ENCODE results near the gene PABPN1. TPM values are rescaled to one million over a fixed set of nuclear protein-coding genes. Genes with fewer than 3 reads are reported as not detected.

PABPN1 gene
- total RNA-seq, 1 donor from 2014 or later = 71.5 TPM

DNA sequence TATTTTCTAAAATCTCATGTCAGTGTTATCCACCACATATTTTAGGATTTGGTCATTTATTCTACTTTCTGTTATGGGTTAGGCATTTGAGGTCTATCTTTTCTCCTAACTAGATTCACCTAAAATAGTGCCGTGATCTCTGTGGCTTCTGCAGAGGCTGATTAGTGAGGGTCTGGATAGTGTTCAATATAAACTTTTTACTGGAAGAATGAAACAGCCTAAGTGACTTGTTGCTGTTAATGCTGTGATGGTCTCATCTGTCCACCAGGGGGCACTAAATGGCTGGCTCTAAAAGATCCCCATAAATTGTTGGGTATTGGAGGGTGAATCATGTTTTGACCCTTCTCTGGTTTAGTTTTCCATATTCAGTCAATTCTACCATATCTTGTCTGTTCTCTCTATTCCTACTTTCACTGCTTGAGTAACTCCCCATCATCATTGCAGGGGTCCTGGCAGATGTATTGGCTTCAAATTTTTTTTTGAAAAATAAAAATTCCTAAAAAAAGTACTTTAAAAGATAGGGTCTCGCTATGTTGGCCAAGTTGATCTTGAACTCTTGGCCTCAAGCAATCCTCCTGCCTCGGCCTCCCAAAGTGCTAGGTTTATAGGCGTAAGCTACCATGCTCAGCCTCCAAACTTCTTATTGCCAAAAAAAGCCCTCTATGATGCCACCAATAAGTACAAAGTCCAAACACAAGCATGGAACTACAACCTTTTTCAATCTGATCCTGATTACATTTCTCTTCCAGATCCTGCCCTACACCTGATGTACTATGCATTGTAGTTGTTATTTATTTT lies 6.9 kb downstream of the PABPN1 start:
- peak; percentile 87 for DNase-seq

DNA sequence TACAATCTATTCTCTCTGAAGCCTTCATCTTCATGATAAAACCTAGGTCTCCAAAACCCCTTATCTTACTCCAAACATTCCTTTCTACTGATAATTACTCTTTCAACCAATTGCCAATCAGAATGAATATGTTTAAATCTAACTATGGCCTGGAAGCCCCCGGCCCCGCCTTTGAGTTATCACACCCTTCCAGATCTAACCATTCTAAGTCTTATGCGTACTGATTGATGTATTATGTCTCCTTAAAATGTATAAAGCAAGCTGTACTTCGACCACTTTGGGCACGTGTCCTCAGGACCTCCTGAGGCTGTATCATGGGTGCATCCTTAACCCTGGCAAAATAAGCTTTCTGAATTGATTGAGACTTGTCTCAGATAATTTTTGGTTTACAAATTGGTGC lies 14.4 kb downstream of the PABPN1 start:
- no peak for DNase-seq

DNA sequence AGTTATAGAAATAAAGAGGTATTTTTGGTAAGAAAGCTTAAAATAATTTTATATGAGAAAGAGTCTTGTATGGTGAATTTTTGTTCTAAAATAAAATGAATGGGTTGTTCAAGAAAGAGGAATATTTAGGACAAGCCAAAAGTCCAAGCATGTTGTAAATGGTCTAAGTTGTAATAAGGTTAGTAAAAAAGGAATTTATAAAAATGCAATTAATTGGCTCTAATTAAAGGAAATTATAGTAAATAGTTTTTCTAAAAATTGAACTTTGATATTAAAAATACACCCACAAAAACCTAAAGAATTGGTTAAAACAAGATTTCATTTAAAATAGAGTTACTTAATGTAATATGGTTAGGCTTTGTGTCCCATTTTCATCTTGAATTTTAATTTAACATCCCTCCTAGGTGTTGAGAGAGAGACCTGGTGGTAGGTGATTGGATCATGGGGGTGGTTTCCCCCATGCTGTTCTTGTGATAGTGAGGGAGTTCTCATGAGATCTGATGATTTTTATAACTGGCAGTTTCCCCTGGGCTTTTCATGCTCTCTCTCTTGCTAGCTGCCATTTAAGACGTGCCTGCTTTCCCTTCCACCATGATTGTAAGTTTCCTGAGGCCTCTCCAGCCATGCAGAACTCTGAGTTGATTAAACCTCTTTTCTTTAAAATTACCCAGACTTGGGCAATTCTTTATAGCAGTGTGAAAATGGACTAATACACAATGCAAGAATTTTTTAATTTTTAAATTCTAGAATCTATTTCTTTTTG lies 18.4 kb downstream of the PABPN1 start:
- DNase-seq = no peak

DNA sequence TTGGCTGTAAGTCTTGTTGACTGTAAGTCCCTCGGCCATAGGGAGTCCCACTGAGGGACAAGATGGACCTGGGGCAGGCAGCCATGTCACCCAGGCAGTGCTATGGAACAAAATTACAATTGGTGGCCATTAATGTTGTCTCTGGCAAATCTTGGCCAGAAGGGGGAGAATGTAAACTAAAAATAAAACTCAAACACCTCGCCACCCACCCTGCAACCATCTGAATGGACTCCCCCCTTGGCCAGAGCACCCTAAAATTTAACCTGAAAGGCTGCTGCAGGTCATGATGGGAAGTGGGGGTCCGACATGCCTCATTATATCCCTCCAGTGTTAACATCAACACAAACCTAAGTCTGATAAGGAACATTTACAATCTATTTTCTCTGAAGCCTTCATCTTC lies 23.2 kb downstream of the PABPN1 start:
- no peak for DNase-seq

DNA sequence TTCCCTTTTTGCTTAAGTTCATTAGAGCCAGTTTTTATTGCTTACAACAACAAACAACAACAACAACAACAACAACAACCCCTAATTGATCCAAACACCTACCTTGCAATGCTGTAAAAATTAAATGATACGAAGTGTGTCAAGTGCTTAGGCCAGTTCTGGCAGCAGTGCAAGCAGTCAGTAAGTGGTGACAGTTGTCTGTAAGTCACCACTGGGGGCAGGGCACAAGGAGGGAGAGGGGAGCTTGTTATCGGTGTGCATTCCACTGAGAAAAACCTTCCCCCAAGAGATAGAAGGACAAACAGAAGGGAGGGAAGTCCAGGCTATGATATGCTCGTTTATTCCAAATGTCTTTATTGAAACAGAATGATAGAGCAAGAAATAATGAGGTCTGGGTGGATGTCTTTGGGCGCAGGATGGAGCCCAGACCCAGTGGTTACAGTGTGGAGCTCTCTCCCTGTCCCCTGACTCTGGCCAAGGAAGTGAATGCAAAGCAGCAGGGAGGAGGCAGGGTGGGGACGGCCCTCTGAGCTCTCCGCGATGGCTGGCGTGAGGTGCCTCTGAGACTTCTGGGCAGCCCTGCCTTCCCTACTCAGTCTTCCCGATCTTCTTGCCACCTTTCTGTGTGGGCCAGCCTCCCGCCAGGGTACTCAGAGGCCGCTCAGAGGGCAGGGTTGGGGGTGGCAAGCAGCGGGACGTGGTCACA lies 24.9 kb downstream of the PABPN1 start:
- no peak for DNase-seq

DNA sequence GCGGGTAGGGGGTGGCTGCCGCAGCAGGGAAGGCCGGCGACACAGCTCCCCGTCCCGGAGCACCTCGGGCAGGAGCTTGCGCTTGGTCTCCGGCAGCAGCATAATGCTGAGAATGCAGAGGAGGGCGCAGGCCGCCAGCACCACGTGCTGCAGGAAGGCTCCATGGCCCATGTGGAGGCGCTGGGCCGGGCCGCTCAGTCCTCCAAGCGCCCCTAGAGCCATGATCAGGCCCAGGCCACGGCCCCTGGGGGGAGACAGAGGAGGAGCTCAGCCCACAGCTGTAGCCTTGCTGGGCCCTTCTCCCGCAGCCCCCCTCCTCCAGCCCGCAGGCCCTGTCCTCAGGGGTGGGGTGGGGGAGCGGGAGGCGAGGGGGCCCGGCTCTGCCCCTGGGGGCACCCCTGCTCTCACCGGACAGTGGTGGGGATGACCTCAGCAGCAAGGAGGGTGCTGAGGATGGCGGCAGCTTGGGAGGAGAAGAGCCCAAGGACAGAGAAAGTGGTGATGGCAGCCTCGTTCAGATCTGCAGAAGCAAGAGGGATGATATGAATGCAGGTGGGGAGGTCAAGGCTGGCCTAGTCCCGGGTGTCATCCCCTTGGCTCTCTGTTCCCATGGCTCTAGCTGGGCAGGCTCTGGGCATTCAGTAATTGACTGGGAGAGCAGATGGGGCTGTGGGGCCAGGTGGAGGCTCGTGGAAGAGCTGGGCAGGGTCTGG lies 25.6 kb downstream of the PABPN1 start:
- DNase-seq = no peak

DNA sequence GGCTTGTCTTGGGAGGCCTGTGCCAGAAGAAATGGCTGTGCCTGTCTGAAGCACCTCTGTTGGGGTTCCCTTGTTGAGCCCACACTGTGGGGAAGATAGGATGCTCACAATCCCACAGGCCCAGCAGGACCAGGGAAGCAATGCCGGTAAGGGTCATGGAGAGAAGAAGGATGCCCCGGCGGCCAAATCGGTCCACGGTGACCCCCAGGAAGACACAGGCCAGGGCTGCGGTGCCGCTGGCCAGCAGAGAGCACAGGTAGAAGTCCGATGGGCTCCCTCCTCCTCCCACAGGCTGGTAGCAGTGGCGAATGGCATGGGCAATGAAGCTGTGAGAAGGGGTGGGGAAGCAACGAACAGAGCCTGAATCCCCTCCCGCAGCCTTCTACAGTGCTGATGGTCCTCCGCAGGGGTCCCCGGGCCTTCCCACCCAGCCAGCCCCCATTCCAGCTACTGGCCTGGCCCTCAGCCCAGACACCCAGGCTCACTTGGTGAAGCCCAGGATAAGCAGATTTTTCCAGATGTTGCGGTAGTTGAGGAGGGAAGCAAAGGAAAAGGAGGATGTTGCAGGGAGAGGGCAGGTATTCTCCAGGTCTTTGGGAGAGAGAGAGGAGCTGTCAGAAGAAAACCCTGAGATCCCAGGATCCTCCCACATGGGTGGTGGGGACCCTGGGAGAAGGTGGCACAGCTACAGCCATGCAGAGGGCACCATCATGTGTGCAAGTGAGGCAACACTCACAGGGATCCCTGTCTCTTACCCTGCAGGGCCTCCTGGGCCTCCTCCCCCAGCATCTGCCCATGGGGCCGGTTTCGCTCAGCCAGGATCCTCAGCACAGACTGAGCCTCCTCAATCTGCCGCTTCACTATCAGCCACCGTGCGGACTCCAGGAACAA lies 26.4 kb downstream of the PABPN1 start:
- no peak for DNase-seq

DNA sequence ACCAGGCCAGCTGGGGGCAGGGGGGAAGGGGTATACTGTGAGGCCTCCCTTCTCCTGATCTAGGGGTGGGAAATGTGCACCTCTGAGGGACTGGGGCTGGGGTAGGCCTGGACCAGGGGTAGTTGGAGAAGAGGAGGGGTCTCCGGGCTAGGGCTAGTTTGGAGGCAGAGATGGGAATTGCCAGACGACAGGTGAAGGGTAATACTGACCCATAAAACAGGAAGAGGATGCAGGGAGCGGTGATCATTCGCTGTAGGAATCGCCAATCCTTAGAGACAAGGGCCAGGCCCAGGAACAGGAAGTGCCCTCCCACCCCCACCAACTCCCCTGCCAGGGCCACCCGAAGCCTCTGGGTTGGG lies 27.0 kb downstream of the PABPN1 start:
- no peak for DNase-seq

DNA sequence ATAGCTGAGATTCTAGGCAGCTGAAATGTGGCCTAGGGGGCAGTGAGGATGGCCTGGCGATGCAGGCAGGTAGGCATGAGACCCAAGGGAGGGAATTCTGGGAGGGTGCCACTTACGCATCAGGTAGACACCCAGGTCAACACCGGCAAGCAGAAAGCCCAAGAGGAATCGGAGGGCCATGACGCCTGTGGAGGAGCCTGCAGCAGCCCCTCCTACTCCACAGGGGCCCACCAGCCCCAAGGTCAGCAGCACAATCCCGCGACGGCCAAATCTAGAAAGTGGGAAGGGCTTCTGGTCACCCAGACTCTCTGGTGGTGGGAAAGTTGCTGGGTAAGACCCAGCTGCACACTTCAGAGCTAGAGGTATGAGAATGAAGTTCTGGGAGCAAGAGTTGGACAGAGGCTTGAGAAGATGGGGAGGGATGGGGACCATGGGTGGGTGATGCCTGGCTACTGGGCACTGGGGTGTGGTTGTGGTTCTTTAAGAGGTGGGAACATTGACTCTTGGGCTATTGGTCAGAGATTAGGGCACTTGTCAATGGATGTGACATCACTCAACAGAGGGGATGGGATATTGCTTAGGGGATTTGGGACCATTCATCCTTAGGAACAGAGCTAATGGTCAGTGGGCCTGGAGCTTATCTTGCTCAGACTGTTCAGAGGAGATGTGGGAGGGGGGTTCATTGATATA lies 28.0 kb downstream of the PABPN1 start:
- no peak for DNase-seq

DNA sequence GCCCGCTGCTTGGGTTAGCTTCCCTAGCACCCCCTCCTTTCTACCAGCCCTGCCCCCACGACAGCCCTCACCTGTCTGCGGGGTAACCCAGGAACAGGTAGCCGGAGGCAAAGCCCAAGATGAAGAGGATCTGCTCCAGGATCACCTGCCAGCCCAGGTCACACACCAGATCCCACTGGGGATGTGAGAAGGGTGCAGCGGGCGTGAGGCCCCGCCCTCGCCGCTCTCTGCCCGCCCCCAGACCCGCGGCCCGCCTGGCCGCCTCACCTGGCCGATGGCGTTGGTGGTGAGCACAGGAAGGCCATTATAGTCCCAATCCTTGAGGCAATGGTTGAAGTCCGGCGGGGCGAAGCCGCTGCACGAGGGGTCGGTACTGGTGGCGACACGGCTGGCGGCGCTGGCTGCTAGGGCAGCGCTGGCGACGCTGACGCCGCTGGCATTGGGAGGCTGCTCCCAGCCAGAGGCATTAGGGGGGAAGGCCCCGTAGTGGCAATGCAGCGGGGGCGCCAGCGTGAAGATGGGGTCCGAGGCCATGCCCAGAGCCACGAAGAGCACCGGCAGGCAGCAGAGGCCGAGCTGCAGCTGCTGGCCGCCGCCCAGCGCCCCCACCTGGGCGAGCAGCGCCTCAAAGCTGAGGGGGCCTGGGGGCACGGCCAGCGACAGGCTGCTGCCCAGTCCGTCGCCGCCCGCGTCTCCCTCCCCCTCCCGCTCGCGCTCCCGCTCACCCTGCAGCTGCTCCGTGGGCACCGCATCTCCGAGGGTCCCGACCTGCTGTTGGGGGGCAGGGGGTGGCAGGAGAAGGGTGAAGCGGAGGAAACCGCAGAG lies 30.6 kb downstream of the PABPN1 start:
- DNase-seq = no peak

DNA sequence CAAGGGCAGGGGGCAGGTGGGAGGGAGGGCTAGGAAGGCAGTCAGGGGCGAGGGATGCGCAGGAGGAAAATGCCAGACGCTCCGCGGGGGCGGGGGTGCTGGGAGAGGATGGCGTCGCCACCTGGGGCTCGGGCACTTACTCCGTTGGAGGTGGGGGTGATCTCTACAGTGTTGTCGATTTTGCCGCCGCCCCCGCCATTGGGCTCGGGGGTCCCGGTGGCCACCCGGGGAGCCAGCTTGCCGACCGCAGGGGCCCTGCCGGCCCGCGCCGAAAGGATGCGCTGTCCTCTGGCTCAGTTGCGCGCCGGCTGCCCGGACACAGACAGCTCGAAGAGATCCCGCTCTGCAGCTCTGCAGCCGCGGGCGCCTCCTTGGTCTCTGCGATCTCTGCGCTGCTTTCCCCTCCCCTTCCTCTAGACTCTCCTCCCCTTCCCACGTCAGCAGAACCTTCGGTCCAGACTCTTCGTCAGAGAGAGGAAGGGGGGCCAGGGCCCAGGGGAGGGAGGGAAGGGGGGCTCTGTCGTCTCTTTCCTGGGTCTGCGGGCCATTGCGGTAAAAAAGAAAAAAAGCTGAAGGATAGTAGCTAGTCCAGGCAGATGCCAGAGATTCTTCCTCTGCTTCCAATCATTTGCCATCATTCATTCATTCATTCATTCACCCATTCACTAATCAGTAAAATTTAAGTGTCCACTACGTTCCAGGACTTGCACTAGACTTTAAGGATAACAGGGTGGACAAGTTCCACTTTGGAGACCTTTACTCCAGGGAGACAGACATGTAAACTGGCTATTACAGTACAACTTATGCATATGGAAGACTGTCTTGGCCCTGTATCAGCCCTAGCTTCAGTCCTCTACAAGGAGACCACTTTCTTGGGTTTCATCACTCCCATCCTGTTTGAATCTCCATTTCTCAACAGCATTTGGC lies 31.5 kb downstream of the PABPN1 start, which contains the start of gene SLC22A17:
TSS of gene SLC22A17 (minus strand) at position 382 of the 927 bp plus-strand sequence.
- peak; percentile 54 for DNase-seq

DNA sequence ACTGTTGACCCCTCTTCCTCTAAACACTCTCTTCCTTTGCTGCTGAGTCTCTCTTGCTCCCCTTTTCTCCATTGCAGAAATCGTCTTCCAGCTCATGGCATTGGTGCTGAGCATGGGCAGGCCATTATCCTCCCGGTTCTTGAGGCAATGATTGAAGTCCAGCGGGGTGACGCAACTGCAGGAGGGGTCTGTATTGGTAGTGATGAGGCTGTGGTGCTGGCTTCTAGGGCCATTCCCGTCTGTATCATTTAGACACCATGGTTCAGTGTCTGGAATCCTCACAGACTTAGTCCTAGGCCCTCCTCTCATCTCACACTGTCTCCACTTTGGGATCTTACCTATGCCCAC lies 32.1 kb downstream of the PABPN1 start:
- DNase-seq = no peak

DNA sequence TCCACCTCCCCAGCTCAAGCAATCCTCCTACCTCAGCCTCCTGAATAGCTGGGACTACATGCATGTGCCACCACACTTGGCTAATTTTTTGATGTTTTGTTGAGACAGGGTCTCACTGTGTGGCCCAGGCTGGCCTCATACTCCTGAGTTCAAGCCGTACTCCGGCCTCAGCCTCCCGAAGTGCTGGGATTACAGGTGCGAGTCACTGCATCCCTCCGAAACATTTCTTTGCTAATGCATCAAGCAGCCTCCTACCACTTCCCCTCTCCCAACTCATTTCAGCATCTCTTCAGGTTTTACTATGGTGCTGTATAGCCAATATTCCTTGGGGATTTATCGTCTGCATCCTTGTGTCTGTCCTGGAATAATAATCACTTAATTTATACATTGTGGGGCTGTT lies 33.7 kb downstream of the PABPN1 start:
- DNase-seq = no peak

DNA sequence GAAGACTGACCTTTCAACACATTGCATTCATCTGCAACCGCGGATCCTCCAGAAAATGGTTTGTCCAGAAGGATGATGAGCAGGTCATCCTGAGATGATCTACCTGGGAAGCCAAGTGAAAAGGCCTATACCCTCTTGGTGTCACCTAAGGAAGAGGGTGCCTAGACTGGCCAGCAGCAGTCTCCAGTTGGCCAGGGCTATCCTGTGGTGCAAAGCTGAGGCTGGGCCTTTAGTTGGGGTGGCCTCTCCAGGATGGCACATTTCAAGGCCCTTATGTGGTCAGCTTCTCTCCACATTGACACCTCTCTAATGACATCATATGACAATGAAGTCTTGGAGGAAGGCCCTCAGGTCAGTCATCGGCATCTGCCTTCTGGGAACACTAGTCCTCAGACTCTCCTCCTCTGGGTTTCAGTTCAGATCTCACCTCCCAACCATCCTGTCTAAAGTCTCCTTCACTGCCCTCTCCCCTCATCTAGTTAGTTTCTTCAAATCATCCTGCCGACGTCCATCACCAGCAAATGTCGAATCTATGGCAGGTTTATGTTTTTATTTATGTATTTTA lies 34.7 kb downstream of the PABPN1 start:
- DNase-seq = no peak

DNA sequence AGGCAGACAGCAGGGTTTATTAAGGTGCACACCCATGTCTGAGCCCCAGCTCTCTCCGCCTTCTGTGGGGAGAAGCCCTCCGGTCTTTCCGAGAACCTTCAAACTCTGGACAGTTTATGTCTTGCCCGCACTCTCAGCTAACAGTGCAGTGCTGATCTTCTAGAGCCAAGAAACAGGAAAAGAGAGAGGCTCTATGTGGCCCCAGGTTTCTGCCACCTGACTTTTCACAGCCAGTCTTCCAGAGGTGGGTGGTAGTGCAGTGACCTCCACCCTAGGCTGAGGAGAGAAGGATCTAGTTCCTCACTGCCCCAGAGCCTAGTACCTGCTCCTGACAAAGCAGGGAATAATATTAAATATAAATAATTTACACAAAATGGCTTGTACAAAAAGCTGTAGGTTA lies 35.4 kb downstream of the PABPN1 start:
- DNase-seq = no peak

DNA sequence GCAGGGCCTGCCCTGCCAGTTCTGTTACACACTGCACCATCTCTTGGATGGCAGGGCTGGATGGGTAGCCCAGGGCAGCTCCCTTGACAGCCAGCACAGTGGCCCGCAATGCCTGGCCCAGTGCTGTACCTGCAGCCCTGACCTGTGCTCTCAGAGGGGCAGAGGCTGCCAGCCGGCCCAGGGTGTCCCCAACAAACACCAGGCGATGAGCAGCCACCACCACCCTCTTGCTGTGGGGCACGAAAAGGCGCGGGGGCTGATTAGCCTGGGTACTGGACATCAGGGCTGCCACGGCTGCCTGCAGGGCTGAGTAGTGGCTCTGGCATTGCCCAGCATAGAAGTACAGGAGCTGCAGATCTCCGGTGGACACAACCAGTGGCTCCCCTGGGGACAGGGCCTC lies 36.0 kb downstream of the PABPN1 start:
- no peak for DNase-seq

DNA sequence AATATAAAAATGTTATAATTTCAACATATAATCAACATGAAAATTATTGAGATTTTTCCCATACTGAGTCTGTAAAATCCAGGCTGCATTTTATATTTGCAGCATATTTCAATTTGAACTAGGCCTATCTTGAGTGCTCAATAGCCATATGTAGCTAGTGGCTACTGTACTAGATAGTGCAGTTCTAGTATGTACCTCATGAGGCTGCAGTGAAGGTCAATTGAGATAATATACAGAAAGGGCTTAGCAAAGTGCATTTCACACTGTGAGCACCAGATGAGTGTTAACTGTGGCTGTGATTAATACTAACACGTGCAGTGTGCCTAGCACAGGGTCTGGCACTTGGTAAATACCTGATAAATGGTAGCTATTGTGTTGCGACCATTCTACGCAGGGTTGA lies 36.8 kb downstream of the PABPN1 start:
- no peak for DNase-seq

DNA sequence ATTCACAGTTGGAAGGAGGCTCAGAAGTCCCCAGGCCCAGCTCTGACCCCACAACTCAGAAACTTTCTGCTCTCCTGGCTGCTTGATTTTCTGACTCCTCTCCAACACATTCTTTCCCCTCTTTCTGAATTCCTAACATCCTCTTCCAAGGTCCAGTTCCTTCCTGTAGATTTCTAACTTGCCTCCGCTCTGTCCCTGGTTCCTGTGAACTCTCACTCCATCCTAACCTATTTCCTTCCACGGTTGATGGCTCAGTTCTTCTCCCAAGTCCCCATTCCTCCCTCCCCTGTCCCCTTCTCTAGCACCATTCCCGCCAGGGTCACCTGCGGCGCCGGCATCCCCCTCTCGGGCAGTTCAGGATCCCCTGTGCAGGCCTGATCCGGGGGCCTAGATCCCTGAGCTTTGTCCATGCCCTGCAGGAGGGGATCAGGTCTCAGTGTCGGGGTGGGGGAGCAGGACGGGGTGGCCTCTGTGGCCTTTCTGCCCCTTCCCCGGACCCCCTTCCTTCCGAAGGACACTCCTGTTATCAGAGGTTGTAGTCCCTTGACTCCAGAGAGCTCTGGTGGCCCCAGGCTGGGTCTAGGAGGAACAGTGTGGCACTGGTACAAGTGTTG lies 37.4 kb downstream of the PABPN1 start:
- no peak for DNase-seq

All from dermis blood vessel endothelial cell (primary cell).